Measurements from ENCODE around the gene MAGED4. TPM values are rescaled to one million over a fixed set of nuclear protein-coding genes. Genes with fewer than 3 reads are reported as not detected.
"Not testable (repeated sequence)": the region's sequence is repeated elsewhere in the genome, so short reads cannot be mapped to it uniquely, and the experiment has no call there.

The MAGED4 gene, protein sequence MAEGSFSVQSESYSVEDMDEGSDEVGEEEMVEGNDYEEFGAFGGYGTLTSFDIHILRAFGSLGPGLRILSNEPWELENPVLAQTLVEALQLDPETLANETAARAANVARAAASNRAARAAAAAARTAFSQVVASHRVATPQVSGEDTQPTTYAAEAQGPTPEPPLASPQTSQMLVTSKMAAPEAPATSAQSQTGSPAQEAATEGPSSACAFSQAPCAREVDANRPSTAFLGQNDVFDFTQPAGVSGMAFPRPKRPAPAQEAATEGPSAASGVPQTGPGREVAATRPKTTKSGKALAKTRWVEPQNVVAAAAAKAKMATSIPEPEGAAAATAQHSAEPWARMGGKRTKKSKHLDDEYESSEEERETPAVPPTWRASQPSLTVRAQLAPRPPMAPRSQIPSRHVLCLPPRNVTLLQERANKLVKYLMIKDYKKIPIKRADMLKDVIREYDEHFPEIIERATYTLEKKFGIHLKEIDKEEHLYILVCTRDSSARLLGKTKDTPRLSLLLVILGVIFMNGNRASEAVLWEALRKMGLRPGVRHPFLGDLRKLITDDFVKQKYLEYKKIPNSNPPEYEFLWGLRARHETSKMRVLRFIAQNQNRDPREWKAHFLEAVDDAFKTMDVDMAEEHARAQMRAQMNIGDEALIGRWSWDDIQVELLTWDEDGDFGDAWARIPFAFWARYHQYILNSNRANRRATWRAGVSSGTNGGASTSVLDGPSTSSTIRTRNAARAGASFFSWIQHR
- total RNA-seq = 1 to 10 TPM in 1 of 6 experiments, under 1 TPM in 2, not detected in 3; 0.18 to 1.0 (median 0.25) TPM
- long read RNA-seq = 0 reads

DNA sequence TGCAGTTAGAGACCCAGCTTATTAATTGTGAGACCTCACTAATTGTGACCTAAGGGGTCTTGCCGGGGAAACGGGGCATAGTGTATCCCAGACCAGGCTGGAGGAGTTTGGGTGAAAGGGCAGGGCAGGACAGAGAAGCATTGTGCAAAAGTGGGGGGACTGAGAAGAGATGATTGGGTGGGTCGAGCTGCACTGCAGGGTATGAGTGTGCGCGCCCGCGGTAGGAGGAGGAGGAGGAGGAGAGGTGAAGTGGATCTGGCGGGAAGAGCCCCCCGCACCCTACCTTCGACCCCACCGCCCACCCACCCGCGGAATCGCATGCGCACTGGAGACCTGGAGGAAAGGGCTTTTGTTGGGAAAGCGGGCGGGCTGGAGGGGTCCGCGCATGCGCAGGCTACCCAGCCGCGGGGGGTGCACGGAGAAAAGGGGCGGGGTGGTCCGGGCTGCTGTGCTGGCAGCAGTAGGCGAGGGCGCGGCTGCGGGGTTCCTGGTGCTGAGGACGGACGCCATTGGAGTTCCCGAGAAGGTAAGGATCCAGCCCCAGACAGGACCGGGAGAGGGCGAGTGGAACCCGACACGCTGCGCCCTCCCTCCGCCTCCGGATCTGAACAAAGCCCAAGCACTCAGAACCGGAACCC, at the start of gene MAGED4:
Gene MAGED4 (plus strand): TSS at position 449 of the 638 bp plus-strand sequence. CDS start 1,035 bp downstream, outside the sequence.
- intact Hi-C loops (cut with DNase I); H3K4me1 ChIP-seq; H3K4me3 ChIP-seq; H3K36me3 ChIP-seq; H3K9me3 ChIP-seq; H3K27me3 ChIP-seq; DNase-seq; H3K27ac ChIP-seq: not testable (repeated sequence)
- WGBS (ENCODE audit: insufficient coverage, low coverage, low lambda C conversion rate, missing lambda C conversion rate) = no CpG with 5 or more reads among the region's 40 CpGs
- ATAC-seq = peak in 1 of 4 donors; percentile 18

DNA sequence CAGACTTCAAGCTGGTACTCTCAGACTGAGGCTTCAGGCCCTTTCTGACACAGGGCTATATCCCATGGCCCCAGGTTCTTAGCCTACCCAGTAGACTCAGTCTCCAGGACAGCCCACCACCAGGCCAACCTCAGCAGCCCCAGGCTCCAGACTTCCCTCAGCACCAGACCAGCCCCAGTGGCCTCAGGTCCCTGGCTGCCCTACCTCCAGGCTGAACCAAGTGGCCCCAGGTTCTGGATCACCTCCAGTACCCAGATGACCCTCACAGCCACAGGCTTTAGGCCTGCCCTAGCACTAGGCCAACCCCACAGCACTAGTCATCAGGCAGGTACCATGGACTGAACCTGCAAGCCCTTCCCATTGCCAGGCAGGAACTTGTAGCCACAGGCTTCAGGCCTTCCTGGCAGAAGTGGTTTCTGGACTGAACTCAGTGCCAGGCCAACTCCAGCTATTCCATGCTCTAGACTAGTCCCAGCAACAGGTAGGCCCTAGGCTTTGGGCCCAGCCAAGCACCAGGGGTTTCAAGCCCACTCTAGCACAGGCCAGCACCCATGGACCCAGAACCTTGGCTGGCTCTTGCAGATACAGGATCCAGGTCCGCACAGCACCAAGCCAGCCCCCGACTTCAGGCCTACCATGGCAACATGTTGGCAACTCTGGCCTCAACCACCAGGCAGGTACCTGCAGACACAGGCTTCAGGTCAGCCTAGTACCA, 45.7 kb upstream of the MAGED4 start:
- no peak overlapping the region for H3K27ac ChIP-seq
- H3K36me3 ChIP-seq = no peaks in the 10 kb centered on the region
- DNase-seq (no peak), ATAC-seq (peak in 1 of 4 donors; percentile 22)
- H3K27me3 ChIP-seq = no peaks in the 10 kb centered on the region
- no peak for TF ChIP-seq POLR2A (IDR thresholded peaks at IDR 0.05)
- TF ChIP-seq, protein P1, sequence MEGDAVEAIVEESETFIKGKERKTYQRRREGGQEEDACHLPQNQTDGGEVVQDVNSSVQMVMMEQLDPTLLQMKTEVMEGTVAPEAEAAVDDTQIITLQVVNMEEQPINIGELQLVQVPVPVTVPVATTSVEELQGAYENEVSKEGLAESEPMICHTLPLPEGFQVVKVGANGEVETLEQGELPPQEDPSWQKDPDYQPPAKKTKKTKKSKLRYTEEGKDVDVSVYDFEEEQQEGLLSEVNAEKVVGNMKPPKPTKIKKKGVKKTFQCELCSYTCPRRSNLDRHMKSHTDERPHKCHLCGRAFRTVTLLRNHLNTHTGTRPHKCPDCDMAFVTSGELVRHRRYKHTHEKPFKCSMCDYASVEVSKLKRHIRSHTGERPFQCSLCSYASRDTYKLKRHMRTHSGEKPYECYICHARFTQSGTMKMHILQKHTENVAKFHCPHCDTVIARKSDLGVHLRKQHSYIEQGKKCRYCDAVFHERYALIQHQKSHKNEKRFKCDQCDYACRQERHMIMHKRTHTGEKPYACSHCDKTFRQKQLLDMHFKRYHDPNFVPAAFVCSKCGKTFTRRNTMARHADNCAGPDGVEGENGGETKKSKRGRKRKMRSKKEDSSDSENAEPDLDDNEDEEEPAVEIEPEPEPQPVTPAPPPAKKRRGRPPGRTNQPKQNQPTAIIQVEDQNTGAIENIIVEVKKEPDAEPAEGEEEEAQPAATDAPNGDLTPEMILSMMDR (IDR thresholded peaks at IDR 0.05) = no peak
- WGBS (ENCODE audit: insufficient coverage, low coverage, low lambda C conversion rate, missing lambda C conversion rate) = no CpG with 5 or more reads among the region's 2 CpGs
- H3K9me3 ChIP-seq = no peaks in the 10 kb centered on the region
- intact Hi-C loops (cut with DNase I) = no loop called here
- H3K4me1 ChIP-seq = no peaks in the 10 kb centered on the region
- H3K4me3 ChIP-seq = no peak overlapping the region

DNA sequence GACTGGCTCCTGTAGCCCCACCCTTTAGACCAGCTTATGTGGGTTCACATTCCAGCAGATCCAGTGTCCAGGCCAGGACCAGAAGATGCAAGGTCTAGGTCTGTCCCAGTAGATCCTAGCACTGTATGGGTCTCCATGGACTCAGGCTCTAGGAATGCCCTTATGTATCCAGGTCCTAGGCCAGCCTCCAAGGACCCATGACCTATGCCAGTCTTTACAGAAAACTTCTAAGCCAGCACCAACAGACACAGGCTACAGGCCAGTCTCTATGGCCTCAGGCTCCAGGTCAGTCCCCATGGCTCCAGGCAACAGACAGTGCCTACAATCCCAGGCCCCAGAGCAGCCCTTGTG, 45.2 kb upstream of the MAGED4 start:
- TF ChIP-seq, protein P1 (IDR thresholded peaks at IDR 0.05) = no peak
- no peak for TF ChIP-seq POLR2A (IDR thresholded peaks at IDR 0.05)
- no peaks in the 10 kb centered on the region for H3K27me3 ChIP-seq
- H3K36me3 ChIP-seq = no peaks in the 10 kb centered on the region
- H3K4me1 ChIP-seq = no peaks in the 10 kb centered on the region
- DNase-seq = no peak
- no peak overlapping the region for H3K27ac ChIP-seq
- intact Hi-C loops (cut with DNase I) = no loop called here
- ATAC-seq = peak in 1 of 4 donors; percentile 19
- H3K9me3 ChIP-seq = no peaks in the 10 kb centered on the region
- H3K4me3 ChIP-seq = no peak overlapping the region

DNA sequence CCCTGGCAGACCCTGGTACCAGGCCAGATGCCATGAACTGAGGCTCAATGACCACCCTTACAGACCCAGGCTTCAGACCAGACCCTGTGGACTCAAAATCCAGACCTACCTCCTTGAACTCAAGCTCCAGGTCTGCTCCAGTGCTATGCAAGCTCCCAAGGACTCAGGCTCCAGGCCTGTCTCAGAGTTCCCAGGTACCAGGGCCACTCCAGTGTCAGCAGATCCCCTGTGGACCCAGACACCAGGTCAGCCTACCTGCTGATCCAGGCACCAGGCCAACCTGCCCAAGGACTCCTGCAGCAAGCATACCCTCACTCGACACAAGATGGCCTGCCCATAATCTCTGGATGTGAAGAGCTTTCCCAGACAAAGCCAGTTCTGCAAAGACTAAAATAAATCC, 44.7 kb upstream of the MAGED4 start:
- peak in 1 of 4 donors; percentile 25 for ATAC-seq
- no peaks in the 10 kb centered on the region for H3K9me3 ChIP-seq
- no peaks in the 10 kb centered on the region for H3K27me3 ChIP-seq
- no peaks in the 10 kb centered on the region for H3K4me1 ChIP-seq
- no peak overlapping the region for H3K4me3 ChIP-seq
- no peak overlapping the region for H3K27ac ChIP-seq
- DNase-seq = no peak
- 43% methylated on average over 1 of the region's 1 CpG for WGBS (ENCODE audit: insufficient coverage, low coverage, low lambda C conversion rate, missing lambda C conversion rate)
- TF ChIP-seq POLR2A (IDR thresholded peaks at IDR 0.05) = no peak
- H3K36me3 ChIP-seq = no peaks in the 10 kb centered on the region
- intact Hi-C loops (cut with DNase I) = no loop called here

DNA sequence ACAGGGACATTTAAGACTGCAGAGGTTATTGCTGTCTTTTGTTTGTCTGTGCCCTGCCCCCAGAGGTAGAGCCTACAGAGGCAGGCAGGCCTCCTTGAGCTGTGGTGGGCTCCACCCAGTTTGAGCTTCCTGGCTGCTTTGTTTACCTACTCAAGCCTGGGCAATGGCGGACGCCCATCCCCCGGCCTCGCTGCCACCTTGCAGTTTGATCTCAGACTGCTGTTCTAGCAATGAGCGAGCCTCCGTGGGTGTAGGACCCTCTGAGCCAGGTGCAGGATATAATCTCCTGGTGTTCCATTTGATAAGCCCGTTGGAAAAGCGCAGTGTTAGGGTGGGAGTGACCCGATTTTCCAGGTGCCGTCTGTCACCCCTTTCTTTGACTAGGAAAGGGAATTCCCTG, 34.0 kb upstream of the MAGED4 start:
- DNase-seq = not testable (repeated sequence)
- WGBS (ENCODE audit: insufficient coverage, low coverage, low lambda C conversion rate, missing lambda C conversion rate) = no CpG with 5 or more reads among the region's 10 CpGs

DNA sequence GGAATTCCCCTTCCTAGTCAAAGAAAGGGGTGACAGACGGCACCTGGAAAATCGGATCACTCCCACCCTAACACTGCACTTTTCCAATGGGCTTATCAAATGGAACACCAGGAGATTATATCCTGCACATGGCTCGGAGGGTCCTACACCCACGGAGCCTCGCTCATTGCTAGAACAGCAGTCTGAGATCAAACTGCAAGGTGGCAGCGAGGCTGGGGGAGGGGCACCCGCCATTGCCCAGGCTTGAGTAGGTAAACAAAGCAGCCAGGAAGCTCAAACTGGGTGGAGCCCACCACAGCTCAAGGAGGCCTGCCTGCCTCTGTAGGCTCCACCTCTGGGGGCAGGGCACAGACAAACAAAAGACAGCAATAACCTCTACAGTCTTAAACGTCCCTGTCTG, 24.5 kb upstream of the MAGED4 start:
- ATAC-seq; H3K27me3 ChIP-seq; H3K4me1 ChIP-seq; H3K27ac ChIP-seq; DNase-seq; intact Hi-C loops (cut with DNase I); H3K9me3 ChIP-seq; H3K36me3 ChIP-seq; H3K4me3 ChIP-seq: not testable (repeated sequence)
- WGBS (ENCODE audit: insufficient coverage, low coverage, low lambda C conversion rate, missing lambda C conversion rate) = 92% methylated on average over 2 of the region's 8 CpGs

More for the DNA sequence above, 34.0 kb upstream of the MAGED4 start:
- H3K27ac ChIP-seq; H3K27me3 ChIP-seq; H3K9me3 ChIP-seq; H3K36me3 ChIP-seq; intact Hi-C loops (cut with DNase I); H3K4me3 ChIP-seq; ATAC-seq; H3K4me1 ChIP-seq: not testable (repeated sequence)
